ENCODE measurements around the gene VSIG10. TPM values are rescaled to one million over a fixed set of nuclear protein-coding genes. Genes with fewer than 3 reads are reported as not detected.

VSIG10 gene
- total RNA-seq, 4 donors from 2014 or later: 27.6 to 59.9 (median 39.4) TPM

- no peak overlapping the region for H3K27ac ChIP-seq
- TF ChIP-seq CTCF (IDR thresholded peaks at IDR 0.05) (no peak), POLR2A (IDR thresholded peaks at IDR 0.05) (no peak)
- no peaks in the 10 kb centered on the region for H3K27me3 ChIP-seq
- H3K4me3 ChIP-seq: no peak overlapping the region
- intact Hi-C loops (cut with DNase I; ENCODE audit: low total_unique reads): no loop called here
- H3K4me1 ChIP-seq: no peaks in the 10 kb centered on the region
- no peaks in the 10 kb centered on the region for H3K9me3 ChIP-seq
- H3K36me3 ChIP-seq: no peaks in the 10 kb centered on the region
- no peak for DNase-seq
Measured at GRCh38 chr12:118038137-118038536, 65.7 kb downstream of the VSIG10 start.

- no peak for DNase-seq
- H3K4me1 ChIP-seq: no peaks in the 10 kb centered on the region
- no peaks in the 10 kb centered on the region for H3K36me3 ChIP-seq
- H3K27me3 ChIP-seq: no peaks in the 10 kb centered on the region
- no peak overlapping the region for H3K27ac ChIP-seq
- TF ChIP-seq POLR2A (IDR thresholded peaks at IDR 0.05): no peak
- no peak for TF ChIP-seq CTCF (IDR thresholded peaks at IDR 0.05)
- no peaks in the 10 kb centered on the region for H3K9me3 ChIP-seq
- no peak overlapping the region for H3K4me3 ChIP-seq
- intact Hi-C loops (cut with DNase I; ENCODE audit: low total_unique reads): no loop called here
Measured at GRCh38 chr12:118036672-118037411, 67.0 kb downstream of the VSIG10 start.

- no peak overlapping the region for H3K27ac ChIP-seq
- H3K27me3 ChIP-seq: no peaks in the 10 kb centered on the region
- no peak for TF ChIP-seq POLR2A (IDR thresholded peaks at IDR 0.05)
- no peak for TF ChIP-seq CTCF (IDR thresholded peaks at IDR 0.05)
- intact Hi-C loops (cut with DNase I; ENCODE audit: low total_unique reads): no loop called here
- DNase-seq: no peak
- no peaks in the 10 kb centered on the region for H3K36me3 ChIP-seq
- no peak overlapping the region for H3K4me3 ChIP-seq
- no peaks in the 10 kb centered on the region for H3K9me3 ChIP-seq
- no peaks in the 10 kb centered on the region for H3K4me1 ChIP-seq
Measured at GRCh38 chr12:118035190-118036041, 68.4 kb downstream of the VSIG10 start.

GRCh38 chr12:118034429-118035189 is 69.2 kb downstream of the VSIG10 start:
- intact Hi-C loops (cut with DNase I; ENCODE audit: low total_unique reads): no loop called here
- H3K27me3 ChIP-seq: no peaks in the 10 kb centered on the region
- TF ChIP-seq POLR2A (IDR thresholded peaks at IDR 0.05) (no peak), CTCF (IDR thresholded peaks at IDR 0.05) (no peak)
- no peak for DNase-seq
- H3K36me3 ChIP-seq: no peaks in the 10 kb centered on the region
- H3K4me3 ChIP-seq: no peak overlapping the region
- H3K27ac ChIP-seq: no peak overlapping the region
- no peaks in the 10 kb centered on the region for H3K4me1 ChIP-seq
- H3K9me3 ChIP-seq: no peaks in the 10 kb centered on the region
